Epithelial cell of esophagus (primary cell): ENCODE data around the gene RPE.

ENCODE experiments used
- DNase-seq: peaks from one replicate; pipeline ENCODE4 v3.0.0; 2010; ENCODE audit warnings: low read depth
- H3K4me3 ChIP-seq: 2 replicates; pipeline ENCODE4 v1.5.1; 2011; ENCODE audit warnings: mild to moderate bottlenecking, low read length, control low read depth
- CTCF ChIP-seq: IDR thresholded peaks from 2 replicates; pipeline ENCODE4 v1.5.1; 2011; ENCODE audit warnings: low read depth, mild to moderate bottlenecking, low read length, control low read depth, inconsistent platforms; ENCODE audit not compliant: insufficient read depth; ENCODE audit errors: missing control alignments

RPE gene

GRCh38 chr2:210000464-210001324 lies 1.7 kb upstream of the RPE start:
- no peak for TF ChIP-seq CTCF
- no peak for DNase-seq
- H3K4me3 ChIP-seq, result no peak overlapping the region

- peak overlapping the region; percentile 91 for H3K4me3 ChIP-seq
- TF ChIP-seq CTCF, result no peak
- DNase-seq, result no peak
These were observed 921 bp downstream of the RPE start for GRCh38 chr2:210003359-210003758.

GRCh38 chr2:210004881-210005280 lies 2.4 kb downstream of the RPE start:
- no peak for TF ChIP-seq CTCF
- DNase-seq, result no peak
- H3K4me3 ChIP-seq, result no peak overlapping the region

GRCh38 chr2:210007895-210008294 lies 5.5 kb downstream of the RPE start:
- DNase-seq, result peak; percentile 19
- TF ChIP-seq CTCF, result no peak
- no peak overlapping the region for H3K4me3 ChIP-seq

DNA sequence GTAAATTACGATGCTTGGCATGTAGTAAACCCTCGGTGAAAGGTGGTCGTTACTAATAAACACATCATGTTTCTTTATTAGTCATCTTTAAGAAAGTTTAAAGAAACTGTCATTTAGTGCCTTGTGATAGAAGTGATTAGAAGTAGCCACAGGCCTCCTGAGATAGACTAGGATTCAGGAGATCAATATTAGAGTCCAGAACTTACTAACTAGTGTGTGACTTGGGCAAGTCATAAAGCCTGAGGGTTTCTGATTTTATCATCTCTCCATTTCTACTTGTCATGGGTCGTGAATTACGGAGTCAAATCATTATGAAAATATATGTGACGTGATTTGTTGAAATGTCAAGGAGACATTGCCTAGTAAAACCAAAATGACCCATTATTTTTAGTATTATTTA lies 6.7 kb downstream of the RPE start:
- no peak for DNase-seq

GRCh38 chr2:210009896-210010295 lies 7.5 kb downstream of the RPE start:
- DNase-seq, result no peak
- no peak for TF ChIP-seq CTCF
- H3K4me3 ChIP-seq, result no peak overlapping the region

More for the DNA sequence above, 6.7 kb downstream of the RPE start:
- no peak for TF ChIP-seq CTCF
- H3K4me3 ChIP-seq, result no peak overlapping the region

DNA sequence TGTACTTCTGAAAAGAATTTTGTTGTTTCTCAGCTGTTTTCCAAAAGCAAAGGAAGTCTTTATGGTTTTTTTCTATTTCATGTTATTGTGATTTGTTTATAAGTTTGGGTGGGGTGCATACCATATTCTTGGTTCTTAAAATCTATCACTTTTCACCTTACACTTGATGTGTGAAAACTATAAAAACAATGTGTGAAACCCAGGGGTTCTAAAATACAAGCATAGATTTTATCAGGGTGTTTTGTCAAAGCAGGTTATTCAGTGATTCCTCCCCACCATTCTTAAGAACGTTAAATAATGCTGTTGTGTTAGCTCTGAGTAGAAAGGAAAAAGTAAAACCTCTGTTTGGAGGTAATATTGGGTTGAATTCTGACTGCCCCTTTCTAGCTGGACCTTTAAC lies 17.7 kb downstream of the RPE start:
- TF ChIP-seq CTCF, result no peak
- no peak for DNase-seq
- H3K4me3 ChIP-seq, result no peak overlapping the region
